Measurements from ENCODE around the gene CD4. TPM values are rescaled to one million over a fixed set of nuclear protein-coding genes. Genes with fewer than 3 reads are reported as not detected.

CD4 gene
- total and polyA plus RNA-seq, 10 of the 15 experiments (the other 5 are each of a cell fraction or from before 2014, with no cell fraction given): 0.24 to 1.6 (median 0.69) TPM

DNA sequence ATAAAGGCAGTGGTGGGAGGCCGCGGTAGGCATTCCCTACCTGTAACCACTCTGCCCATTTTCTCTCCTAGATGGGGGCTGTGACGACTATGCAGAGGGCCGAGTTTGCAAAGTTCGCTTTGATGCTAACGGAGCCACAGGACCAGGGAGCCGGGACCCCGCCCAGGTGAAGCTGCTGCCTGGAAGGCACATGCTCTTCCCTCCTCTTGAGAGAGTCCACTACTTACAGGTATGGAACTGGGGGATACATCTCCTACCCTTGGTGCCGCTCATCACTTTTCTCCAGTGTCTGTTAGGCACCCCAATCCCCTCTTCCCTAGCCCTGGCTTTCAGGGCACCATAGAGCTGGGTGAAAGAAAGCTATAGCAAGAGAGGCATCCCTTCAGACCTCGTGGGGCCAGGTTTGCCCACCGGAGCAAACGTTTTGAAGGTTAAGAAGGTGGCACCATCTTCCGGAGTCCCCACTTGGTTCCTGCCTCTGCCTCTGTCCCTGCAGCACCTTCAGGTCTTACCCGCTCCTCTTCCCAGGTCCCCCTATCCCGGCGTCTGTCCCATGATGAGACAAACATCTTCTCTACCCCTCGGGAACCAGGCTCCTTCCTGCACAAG is 36.9 kb downstream of the CD4 start:
- SMC1A ChIA-PET (ENCODE audit: uncharacterized antibody, unreplicated experiment): interaction anchor here (0.8 to 4.8 kb wide), 5 partner anchors 8 to 90 kb away, joined by 3 to 23 read pairs (median 6); partner anchors contain the start of gene MLF2
- H3K4me2 ChIP-seq (ENCODE audit: control insufficient read depth, insufficient read depth): no peak overlapping the region
- no peaks in the 10 kb centered on the region for H3K36me3 ChIP-seq (ENCODE audit: control insufficient read depth in 2 of 2, insufficient read depth in 2 of 2, low read length in 1 of 2)
- in situ Hi-C loops (cut with MboI) (loop anchor here (5.0 kb wide), 1 partner anchor 74 kb away; the partner anchor contains the start of gene MLF2), intact Hi-C loops (cut with micrococcal nuclease; ENCODE audit: unreplicated experiment) (loop anchor here (5.0 kb wide), 1 partner anchor 89 kb away; no protein-coding TSS in a partner anchor)
- POLR2A ChIA-PET: interaction anchor here (1.3 kb wide), 1 partner anchor 191 kb away, joined by 3 read pairs; no protein-coding TSS in a partner anchor
- H3K9ac ChIP-seq (ENCODE audit: control insufficient read depth, insufficient read depth, low read length): no peak overlapping the region
- ATAC-seq (no peak), FAIRE-seq (no peak), DNase-seq (ENCODE audit: low read depth, low spot score) (no peak)
- no TSS peak for BruUV-seq (replicated peaks)
- CTCF ChIA-PET: interaction anchor here (0.7 to 5.1 kb wide), 15 partner anchors 8 to 133 kb away, joined by 3 to 71 read pairs (median 4); partner anchors contain the start of genes COPS7A, MLF2, SPSB2 and USP5
- no peaks in the 10 kb centered on the region for H4K20me1 ChIP-seq (ENCODE audit: control insufficient read depth, insufficient read depth)
- RAD21 ChIA-PET (ENCODE audit: unreplicated experiment): interaction anchor here (0.5 to 4.2 kb wide), 4 partner anchors 18 to 138 kb away, joined by 3 to 25 read pairs (median 6); partner anchors contain the start of genes MLF2, PTMS and ZNF384
- no peak overlapping the region for H2AFZ ChIP-seq (ENCODE audit: control insufficient read depth, low read depth, low read length)
- peaks cover 27 to 32% of the 10 kb centered on the region in 2 experiments for H3K27me3 ChIP-seq (replicated peaks in 1 of 2; ENCODE audit: control insufficient read depth in 2 of 2, insufficient read depth in 2 of 2, low read length in 1 of 2)
- 43% methylated on average over 17 of the region's 17 CpGs for WGBS (ENCODE audit: insufficient coverage, insufficient replicate concordance, low lambda C conversion rate, missing lambda C conversion rate)
- no peak overlapping the region for H3K4me3 ChIP-seq
- H3K27ac ChIP-seq (ENCODE audit: control insufficient read depth, insufficient read depth): no peak overlapping the region
- H3K9me3 ChIP-seq (replicated peaks; ENCODE audit: control insufficient read depth, insufficient read depth, low read length): no peaks in the 10 kb centered on the region
- peaks cover 4% of the 10 kb centered on the region for H3K4me1 ChIP-seq (ENCODE audit: control insufficient read depth, insufficient read depth, low read length)
- H3K79me2 ChIP-seq (ENCODE audit: control insufficient read depth, insufficient read depth, low read length): no peaks in the 10 kb centered on the region
- TF ChIP-seq, protein P1, sequence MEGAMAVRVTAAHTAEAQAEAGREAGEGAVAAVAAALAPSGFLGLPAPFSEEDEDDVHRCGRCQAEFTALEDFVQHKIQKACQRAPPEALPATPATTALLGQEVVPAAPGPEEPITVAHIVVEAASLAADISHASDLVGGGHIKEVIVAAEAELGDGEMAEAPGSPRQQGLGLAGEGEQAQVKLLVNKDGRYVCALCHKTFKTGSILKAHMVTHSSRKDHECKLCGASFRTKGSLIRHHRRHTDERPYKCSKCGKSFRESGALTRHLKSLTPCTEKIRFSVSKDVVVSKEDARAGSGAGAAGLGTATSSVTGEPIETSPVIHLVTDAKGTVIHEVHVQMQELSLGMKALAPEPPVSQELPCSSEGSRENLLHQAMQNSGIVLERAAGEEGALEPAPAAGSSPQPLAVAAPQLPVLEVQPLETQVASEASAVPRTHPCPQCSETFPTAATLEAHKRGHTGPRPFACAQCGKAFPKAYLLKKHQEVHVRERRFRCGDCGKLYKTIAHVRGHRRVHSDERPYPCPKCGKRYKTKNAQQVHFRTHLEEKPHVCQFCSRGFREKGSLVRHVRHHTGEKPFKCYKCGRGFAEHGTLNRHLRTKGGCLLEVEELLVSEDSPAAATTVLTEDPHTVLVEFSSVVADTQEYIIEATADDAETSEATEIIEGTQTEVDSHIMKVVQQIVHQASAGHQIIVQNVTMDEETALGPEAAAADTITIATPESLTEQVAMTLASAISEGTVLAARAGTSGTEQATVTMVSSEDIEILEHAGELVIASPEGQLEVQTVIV (IDR thresholded peaks at IDR 0.05; ENCODE audit: borderline replicate concordance, partially characterized antibody): no peak
- TF ChIP-seq, protein P2, sequence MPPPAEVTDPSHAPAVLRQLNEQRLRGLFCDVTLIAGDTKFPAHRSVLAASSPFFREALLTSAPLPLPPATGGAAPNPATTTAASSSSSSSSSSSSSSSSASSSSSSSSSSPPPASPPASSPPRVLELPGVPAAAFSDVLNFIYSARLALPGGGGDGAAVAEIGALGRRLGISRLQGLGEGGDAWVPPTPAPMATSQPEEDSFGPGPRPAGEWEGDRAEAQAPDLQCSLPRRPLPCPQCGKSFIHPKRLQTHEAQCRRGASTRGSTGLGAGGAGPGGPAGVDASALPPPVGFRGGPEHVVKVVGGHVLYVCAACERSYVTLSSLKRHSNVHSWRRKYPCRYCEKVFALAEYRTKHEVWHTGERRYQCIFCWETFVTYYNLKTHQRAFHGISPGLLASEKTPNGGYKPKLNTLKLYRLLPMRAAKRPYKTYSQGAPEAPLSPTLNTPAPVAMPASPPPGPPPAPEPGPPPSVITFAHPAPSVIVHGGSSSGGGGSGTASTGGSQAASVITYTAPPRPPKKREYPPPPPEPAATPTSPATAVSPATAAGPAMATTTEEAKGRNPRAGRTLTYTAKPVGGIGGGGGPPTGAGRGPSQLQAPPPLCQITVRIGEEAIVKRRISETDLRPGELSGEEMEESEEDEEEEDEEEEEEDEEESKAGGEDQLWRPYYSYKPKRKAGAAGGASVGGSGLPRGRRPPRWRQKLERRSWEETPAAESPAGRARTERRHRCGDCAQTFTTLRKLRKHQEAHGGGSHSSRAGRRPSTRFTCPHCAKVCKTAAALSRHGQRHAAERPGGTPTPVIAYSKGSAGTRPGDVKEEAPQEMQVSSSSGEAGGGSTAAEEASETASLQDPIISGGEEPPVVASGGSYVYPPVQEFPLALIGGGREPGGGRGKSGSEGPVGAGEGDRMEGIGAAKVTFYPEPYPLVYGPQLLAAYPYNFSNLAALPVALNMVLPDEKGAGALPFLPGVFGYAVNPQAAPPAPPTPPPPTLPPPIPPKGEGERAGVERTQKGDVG (CRISPR knock-in tag; IDR thresholded peaks at IDR 0.05): no peak
- TF ChIP-seq WRNIP1 (IDR thresholded peaks at IDR 0.05; ENCODE audit: borderline replicate concordance, low read depth, low read length): no peak
- no peak for TF ChIP-seq IKZF2 (IDR thresholded peaks at IDR 0.05)
- no peak for TF ChIP-seq ATF7 (IDR thresholded peaks at IDR 0.05; ENCODE audit: low read depth)
- TF ChIP-seq, protein P3, sequence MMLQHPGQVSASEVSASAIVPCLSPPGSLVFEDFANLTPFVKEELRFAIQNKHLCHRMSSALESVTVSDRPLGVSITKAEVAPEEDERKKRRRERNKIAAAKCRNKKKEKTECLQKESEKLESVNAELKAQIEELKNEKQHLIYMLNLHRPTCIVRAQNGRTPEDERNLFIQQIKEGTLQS (IDR thresholded peaks at IDR 0.05; ENCODE audit: borderline replicate concordance, extremely low read depth, low read depth, low read length): no peak
- TF ChIP-seq, protein P4, sequence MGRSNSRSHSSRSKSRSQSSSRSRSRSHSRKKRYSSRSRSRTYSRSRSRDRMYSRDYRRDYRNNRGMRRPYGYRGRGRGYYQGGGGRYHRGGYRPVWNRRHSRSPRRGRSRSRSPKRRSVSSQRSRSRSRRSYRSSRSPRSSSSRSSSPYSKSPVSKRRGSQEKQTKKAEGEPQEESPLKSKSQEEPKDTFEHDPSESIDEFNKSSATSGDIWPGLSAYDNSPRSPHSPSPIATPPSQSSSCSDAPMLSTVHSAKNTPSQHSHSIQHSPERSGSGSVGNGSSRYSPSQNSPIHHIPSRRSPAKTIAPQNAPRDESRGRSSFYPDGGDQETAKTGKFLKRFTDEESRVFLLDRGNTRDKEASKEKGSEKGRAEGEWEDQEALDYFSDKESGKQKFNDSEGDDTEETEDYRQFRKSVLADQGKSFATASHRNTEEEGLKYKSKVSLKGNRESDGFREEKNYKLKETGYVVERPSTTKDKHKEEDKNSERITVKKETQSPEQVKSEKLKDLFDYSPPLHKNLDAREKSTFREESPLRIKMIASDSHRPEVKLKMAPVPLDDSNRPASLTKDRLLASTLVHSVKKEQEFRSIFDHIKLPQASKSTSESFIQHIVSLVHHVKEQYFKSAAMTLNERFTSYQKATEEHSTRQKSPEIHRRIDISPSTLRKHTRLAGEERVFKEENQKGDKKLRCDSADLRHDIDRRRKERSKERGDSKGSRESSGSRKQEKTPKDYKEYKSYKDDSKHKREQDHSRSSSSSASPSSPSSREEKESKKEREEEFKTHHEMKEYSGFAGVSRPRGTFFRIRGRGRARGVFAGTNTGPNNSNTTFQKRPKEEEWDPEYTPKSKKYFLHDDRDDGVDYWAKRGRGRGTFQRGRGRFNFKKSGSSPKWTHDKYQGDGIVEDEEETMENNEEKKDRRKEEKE (IDR thresholded peaks at IDR 0.05): no peak
- no peak for TF ChIP-seq IKZF1 (conservative IDR thresholded peaks at IDR 0.05)
- TF ChIP-seq MXI1 (IDR thresholded peaks at IDR 0.05; ENCODE audit: low read depth, low read length): no peak
- TF ChIP-seq, protein P5, sequence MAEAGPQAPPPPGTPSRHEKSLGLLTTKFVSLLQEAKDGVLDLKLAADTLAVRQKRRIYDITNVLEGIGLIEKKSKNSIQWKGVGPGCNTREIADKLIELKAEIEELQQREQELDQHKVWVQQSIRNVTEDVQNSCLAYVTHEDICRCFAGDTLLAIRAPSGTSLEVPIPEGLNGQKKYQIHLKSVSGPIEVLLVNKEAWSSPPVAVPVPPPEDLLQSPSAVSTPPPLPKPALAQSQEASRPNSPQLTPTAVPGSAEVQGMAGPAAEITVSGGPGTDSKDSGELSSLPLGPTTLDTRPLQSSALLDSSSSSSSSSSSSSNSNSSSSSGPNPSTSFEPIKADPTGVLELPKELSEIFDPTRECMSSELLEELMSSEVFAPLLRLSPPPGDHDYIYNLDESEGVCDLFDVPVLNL (IDR thresholded peaks at IDR 0.05; ENCODE audit: low read depth, low read length): no peak

All from GM12878 (cell line).